Endothelial cell of umbilical vein (primary cell): ENCODE results near the gene ZAR1. TPM values are rescaled to one million over a fixed set of nuclear protein-coding genes. Genes with fewer than 3 reads are reported as not detected.
A peak's percentile ranks its signal among the peaks of the same experiment; 100 is the strongest.

Source experiments
- BruUV-seq: library from RNA; stranded (reverse); fragments of 400-500 nt; replicated peaks from 2 replicates; lab custom pipeline; 2021; lab: Mats Ljungman, UMichigan
- CTCF ChIA-PET: fragments of 300-600, 350-600 bp; sonication (Branson Sonifier 250); formaldehyde crosslinking; loops from one replicate; lab custom pipeline; 2021; ENCODE audit warnings: antibody characterized with exemption, inconsistent platforms; lab: Charles Lee
- POLR2A ChIA-PET: fragments of 300-600, 350-600 bp; sonication (Branson Sonifier 250); formaldehyde crosslinking; loops from one replicate; lab custom pipeline; 2021; ENCODE audit warnings: antibody characterized with exemption, inconsistent platforms; lab: Charles Lee
- DNase-seq: peaks from one replicate; pipeline ENCODE4 v3.0.0-alpha.2; 2011; ENCODE audit warnings: low read depth, low spot score
- FAIRE-seq: peaks from 2 replicates; lab custom pipeline; 2011; peaks lifted over from hg19 to GRCh38; lab: Jason Lieb, UNC
- H2AFZ ChIP-seq: 2 replicates; pipeline ENCODE4 v1.6.0; 2012; ENCODE audit warnings: low read depth, low read length, control low read depth, inconsistent platforms
- H3K27ac ChIP-seq: 2 replicates; pipeline ENCODE4 v1.5.1; 2011; ENCODE audit warnings: low read depth, mild to moderate bottlenecking, control low read depth, low read length, moderate library complexity; ENCODE audit not compliant: insufficient read depth
- H3K27me3 ChIP-seq, 2 experiments: 2 replicates each; pipeline versions ENCODE4 v1.6.0 to v1.6.1; 2011; ENCODE audit warnings: low read length in 2 of 2, mixed read lengths in 1 of 2; ENCODE audit not compliant: control insufficient read depth in 2 of 2, insufficient read depth in 2 of 2
- H3K36me3 ChIP-seq, 2 experiments: 2 replicates in 1 of 2; 3 replicates in 1 of 2; pipeline ENCODE4 v1.5.1; 2011; ENCODE audit warnings: low read length in 2 of 2, mild to moderate bottlenecking in 1 of 2, moderate library complexity in 1 of 2; ENCODE audit not compliant: control insufficient read depth in 2 of 2, insufficient read depth in 2 of 2; ENCODE audit errors: extremely low read depth in 1 of 2
- H3K4me1 ChIP-seq: 3 replicates; pipeline ENCODE4 v1.5.1; 2011; ENCODE audit warnings: mild to moderate bottlenecking, low read length; ENCODE audit not compliant: control insufficient read depth, insufficient read depth; ENCODE audit errors: extremely low read depth
- H3K4me2 ChIP-seq: 2 replicates; pipeline ENCODE4 v1.6.1; 2011; ENCODE audit warnings: low read length, control low read depth, mixed read lengths; ENCODE audit not compliant: insufficient read depth
- H3K4me3 ChIP-seq, 3 experiments: fragments of 200-600 bp in 1 of 3; sonication (generic), shearing (Covaris generic) in 1 of 3; replicated peaks in 1 of 3; 2 replicates each; pipeline ENCODE4 v1.5.1; 2011 to 2016; ENCODE audit warnings: control low read depth in 3 of 3, low read length in 3 of 3, mild to moderate bottlenecking in 2 of 3, inconsistent platforms in 1 of 3, low read depth in 1 of 3, moderate library complexity in 1 of 3; ENCODE audit not compliant: insufficient read depth in 1 of 3
- H3K79me2 ChIP-seq: 2 replicates; pipeline ENCODE4 v1.6.0; 2012; ENCODE audit warnings: low read length, inconsistent platforms; ENCODE audit not compliant: control insufficient read depth, insufficient read depth
- H3K9ac ChIP-seq: replicated peaks from 2 replicates; pipeline ENCODE3; 2011; ENCODE audit warnings: low read length, control low read depth; ENCODE audit not compliant: insufficient read depth; ENCODE audit errors: extremely low read depth
- H3K9me1 ChIP-seq: replicated peaks from 3 replicates; pipeline ENCODE4 v1.6.0; 2011; ENCODE audit warnings: mild to moderate bottlenecking, low read length; ENCODE audit not compliant: control insufficient read depth, insufficient read depth; ENCODE audit errors: extremely low read depth
- H3K9me3 ChIP-seq: replicated peaks from 2 replicates; pipeline ENCODE4 v1.5.1; 2012; ENCODE audit warnings: low read length, inconsistent platforms; ENCODE audit not compliant: control insufficient read depth, insufficient read depth
- H4K20me1 ChIP-seq: replicated peaks from 2 replicates; pipeline ENCODE3; 2011; ENCODE audit warnings: mild to moderate bottlenecking, low read length; ENCODE audit not compliant: control insufficient read depth, insufficient read depth; ENCODE audit errors: extremely low read depth
- CTCF ChIP-seq, 2 donors: IDR thresholded peaks; 1 replicate in 1 of 2; 2 replicates in 1 of 2; pipeline ENCODE4 v1.5.1; 2011; ENCODE audit warnings: low read length in 2 of 2, mild to moderate bottlenecking in 2 of 2, moderate library complexity in 2 of 2, control low read depth in 1 of 2, inconsistent platforms in 1 of 2, low read depth in 1 of 2; ENCODE audit not compliant: insufficient read depth in 1 of 2; ENCODE audit errors: extremely low read depth in 1 of 2
- EZH2 ChIP-seq: IDR thresholded peaks from 2 replicates; pipeline ENCODE4 v1.6.1; 2012; ENCODE audit warnings: borderline replicate concordance, low read depth, mild to moderate bottlenecking, moderate library complexity, low read length, inconsistent platforms; ENCODE audit not compliant: severe bottlenecking
- FOS ChIP-seq: IDR thresholded peaks from 2 replicates; pipeline ENCODE4 v1.6.1; 2011; ENCODE audit warnings: mild to moderate bottlenecking, low read length, moderate library complexity, borderline replicate concordance; ENCODE audit not compliant: insufficient read depth
- GATA2 ChIP-seq: IDR thresholded peaks from 2 replicates; pipeline ENCODE4 v1.7.0; 2011; ENCODE audit warnings: low read depth, mild to moderate bottlenecking, moderate library complexity, mixed read lengths, low read length; ENCODE audit not compliant: insufficient read length, insufficient read depth
- JUN ChIP-seq: IDR thresholded peaks from 2 replicates; pipeline ENCODE4 v1.6.1; 2011; ENCODE audit warnings: borderline replicate concordance, low read depth; ENCODE audit not compliant: insufficient read length, insufficient read depth
- MYC ChIP-seq: IDR thresholded peaks from one replicate; pipeline ENCODE4 v1.6.1; 2011; ENCODE audit warnings: mild to moderate bottlenecking, low read depth, low read length
- POLR2A ChIP-seq: IDR thresholded peaks from 2 replicates; pipeline ENCODE4 v1.6.1; 2012; ENCODE audit warnings: low read depth, mild to moderate bottlenecking, control low read depth, low read length
- POLR2AphosphoS5 ChIP-seq: IDR thresholded peaks from 2 replicates; pipeline ENCODE4 v1.6.1; 2012; ENCODE audit warnings: low read depth, mild to moderate bottlenecking, control low read depth, low read length, moderate library complexity; ENCODE audit not compliant: insufficient read depth
- dilution Hi-C: fragments of 300-500 bp; cut with MboI; formaldehyde crosslinking; loops from one replicate; pipeline ENCODE4 v1.15.0; 2019; ENCODE audit warnings: low sequenced_read_pairs; ENCODE audit not compliant: extremely low pct_ligation_motif_present
- intact Hi-C: fragments of 100-400 bp; cut with micrococcal nuclease; formaldehyde crosslinking; loops from one replicate; pipeline ENCODE4 v1.10.0; 2022
- polyA plus RNA-seq, 4 experiments: library from polyadenylated mRNA; depleted of rRNA in 3 of 4; stranded (reverse) in 3 of 4; unstranded in 1 of 4; fragments of >200 nt; gene quantifications; 2 replicates each; pipeline versions ENCODE4 v1.2.1 to v1.2.3, GENCODE V29; 2011 to 2012; ENCODE audit warnings: missing spikeins in 1 of 4
- total RNA-seq: library from RNA; stranded (reverse); gene quantifications from 2 replicates; pipeline ENCODE4 v1.2.3, GENCODE V29; 2021
- TF ChIP-seq, protein P1 (sequence below): IDR thresholded peaks from 2 replicates; pipeline ENCODE4 v1.6.1; 2011; ENCODE audit not compliant: insufficient read depth, insufficient read length

The ZAR1 gene
- total and polyA plus RNA-seq, 2 donors (not counting 3 experiments of a cell fraction or from before 2014, with no cell fraction given): not detected

- H2AFZ ChIP-seq: peak within 1 kb of the TSS; percentile 39
- no peaks in the 10 kb centered on the region for H3K36me3 ChIP-seq
- H3K4me3 ChIP-seq: no peak within 1 kb of the TSS
- H3K27ac ChIP-seq: no peak within 1 kb of the TSS
- dilution Hi-C loops: no loop called here
- H3K9me1 ChIP-seq: no peaks in the 10 kb centered on the region
- intact Hi-C loops: no loop called here
- no peaks in the 10 kb centered on the region for H3K4me1 ChIP-seq
- H3K79me2 ChIP-seq: no peaks in the 10 kb centered on the region
- H3K27me3 ChIP-seq: peaks cover 51 to 70% of the 10 kb centered on the region in 2 experiments
- no peak within 1 kb of the TSS for H3K9ac ChIP-seq
- CTCF ChIA-PET: no interaction called here
- no TSS peak for BruUV-seq
- FAIRE-seq (no peak), DNase-seq (no peak)
- H3K9me3 ChIP-seq: no peaks in the 10 kb centered on the region
- H3K4me2 ChIP-seq: no peak within 1 kb of the TSS
- TF ChIP-seq FOS (no peak), POLR2AphosphoS5 (no peak), JUN (no peak), MYC (no peak), POLR2A (no peak), GATA2 (no peak), CTCF (IDR thresholded peaks at IDR 0.05; ENCODE audit: extremely low read depth in 1 of 2, insufficient read depth in 1 of 2, low read depth in 1 of 2, low read length in 2 of 2) (no peak), EZH2 (no peak)
- TF ChIP-seq, protein P1, sequence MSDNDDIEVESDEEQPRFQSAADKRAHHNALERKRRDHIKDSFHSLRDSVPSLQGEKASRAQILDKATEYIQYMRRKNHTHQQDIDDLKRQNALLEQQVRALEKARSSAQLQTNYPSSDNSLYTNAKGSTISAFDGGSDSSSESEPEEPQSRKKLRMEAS: no peak
- no peaks in the 10 kb centered on the region for H4K20me1 ChIP-seq
- POLR2A ChIA-PET: no interaction called here
Observed at GRCh38 chr4:48483006-48483776, 6.9 kb upstream of the ZAR1 start, which contains the start of gene SLC10A4. TSS of gene SLC10A4 (plus strand) at chr4:48483343. CDS start at chr4:48483562, 219 bp downstream.
